AG08395 (cell line): ENCODE measurements around the gene TBC1D10B.
"Not testable (repeated sequence)": the region's sequence is repeated elsewhere in the genome, so short reads cannot be mapped to it uniquely, and the experiment has no call there.

Experiments
- DNase-seq: peaks from one replicate; pipeline ENCODE4 v3.0.0; 2012; ENCODE audit warnings: mixed read lengths, low spot score

Gene TBC1D10B

DNA sequence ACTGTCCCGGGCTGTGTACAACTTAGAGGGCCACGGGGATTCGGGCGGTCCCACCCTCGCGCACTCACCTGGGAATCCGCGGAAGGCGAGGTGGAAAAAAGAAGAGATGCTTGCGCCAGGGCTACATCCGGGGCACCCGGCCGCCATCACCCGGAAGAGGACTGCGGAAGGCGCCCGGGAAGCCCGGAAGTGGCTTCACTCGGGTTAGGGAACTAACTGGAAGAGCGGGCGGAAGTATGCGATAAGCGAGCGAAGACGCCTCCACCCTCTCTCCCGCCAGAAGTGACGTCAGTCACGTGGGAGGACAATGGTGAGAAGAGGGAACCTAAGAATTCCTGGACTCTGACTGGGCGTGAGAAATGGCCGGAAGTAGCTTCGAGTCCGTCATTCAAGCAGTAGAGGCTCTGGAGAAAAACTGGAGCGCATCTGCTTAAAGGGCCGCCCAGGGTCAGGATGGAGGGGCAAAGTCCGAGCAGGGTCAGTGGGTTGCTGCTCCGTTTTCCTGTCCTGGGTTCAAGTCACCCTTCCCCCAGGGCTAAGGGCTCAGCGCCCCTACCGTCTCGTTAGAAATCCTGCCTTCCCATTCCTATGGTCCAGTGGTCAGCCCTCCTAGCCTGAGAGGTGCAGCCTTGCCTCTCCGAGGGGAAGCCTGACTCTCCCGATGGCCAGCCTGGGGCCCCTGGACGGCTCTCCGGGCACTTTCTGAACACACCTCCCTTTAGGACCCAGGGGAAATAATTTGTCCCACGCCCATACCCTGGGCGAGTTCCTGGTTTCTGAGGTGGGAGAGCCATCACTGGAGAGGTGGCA lies 14.9 kb downstream of the TBC1D10B start, which contains the start of gene CD2BP2:
TSS of gene CD2BP2 (minus strand) at position 165 of the 810 bp plus-strand sequence. CDS start 627 bp downstream, outside the sequence.
- peak; percentile 96 for DNase-seq

DNA sequence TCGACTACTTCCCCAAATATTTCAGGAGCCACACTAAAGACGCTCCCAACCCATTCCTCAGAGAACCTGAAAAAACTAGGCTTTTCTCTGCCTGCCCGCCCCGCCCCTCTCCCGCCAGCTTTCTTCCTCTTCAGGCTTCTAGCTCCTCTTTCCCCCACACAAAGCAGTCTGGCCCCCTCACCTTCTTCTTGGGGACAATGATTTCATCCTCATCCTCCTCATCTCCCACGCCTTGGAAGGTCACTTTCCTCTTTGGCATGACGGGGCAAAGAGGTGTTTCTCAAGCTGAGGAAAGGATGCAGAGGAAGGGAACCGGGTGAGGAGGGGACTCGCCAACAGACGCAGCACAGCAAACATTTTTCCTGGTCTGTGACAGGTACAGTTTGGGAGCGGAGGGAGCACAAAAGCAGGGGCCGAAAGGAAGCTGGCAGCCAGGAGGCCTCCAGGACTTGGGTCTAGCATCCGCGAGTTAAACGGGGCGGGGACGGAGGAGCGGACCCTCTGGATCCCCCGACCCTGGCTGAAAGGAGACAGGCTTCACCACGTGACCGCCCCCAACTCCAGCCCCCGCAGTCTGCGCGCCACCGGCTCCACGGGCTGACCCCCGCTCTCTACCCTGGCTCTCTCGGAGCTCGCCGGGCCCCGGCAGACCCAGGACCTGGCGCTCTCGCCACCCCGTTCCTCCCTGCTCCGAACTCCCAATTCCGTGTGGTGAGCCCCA lies 15.7 kb downstream of the TBC1D10B start:
- no peak for DNase-seq

DNA sequence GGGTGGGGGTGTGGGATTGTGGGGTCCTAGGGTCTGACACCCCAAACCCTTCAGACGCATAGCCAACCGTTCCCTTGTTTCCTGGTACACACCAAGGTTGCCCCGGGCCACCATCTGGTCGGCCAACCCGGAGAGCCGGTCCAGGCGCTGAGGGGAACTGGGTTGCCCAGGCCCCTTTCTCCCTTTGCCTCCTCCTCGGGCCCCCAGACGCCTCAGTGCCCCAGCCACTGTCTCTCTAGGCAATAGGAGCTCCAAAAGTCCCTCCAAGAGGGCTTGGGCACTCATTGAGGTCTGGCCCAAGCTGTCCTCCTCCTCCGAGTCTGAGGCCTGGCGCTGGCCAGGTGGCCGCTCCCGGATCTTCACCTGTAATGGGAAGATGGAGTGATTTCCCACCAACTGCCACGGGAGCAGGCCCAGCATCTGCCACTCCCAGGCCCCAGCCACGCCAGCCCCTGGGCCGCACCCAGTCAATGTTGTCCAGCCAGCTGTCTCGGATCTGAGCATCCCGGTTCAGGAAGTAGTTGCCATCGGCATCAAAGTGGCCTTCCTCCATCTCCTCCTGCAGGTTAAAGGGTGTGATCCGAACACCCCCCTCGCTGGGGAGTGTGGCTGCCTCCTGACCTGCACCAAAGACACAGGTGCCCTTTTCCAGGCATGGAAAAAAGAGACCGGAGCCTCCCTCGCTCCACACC lies 16.7 kb downstream of the TBC1D10B start:
- no peak for DNase-seq

DNA sequence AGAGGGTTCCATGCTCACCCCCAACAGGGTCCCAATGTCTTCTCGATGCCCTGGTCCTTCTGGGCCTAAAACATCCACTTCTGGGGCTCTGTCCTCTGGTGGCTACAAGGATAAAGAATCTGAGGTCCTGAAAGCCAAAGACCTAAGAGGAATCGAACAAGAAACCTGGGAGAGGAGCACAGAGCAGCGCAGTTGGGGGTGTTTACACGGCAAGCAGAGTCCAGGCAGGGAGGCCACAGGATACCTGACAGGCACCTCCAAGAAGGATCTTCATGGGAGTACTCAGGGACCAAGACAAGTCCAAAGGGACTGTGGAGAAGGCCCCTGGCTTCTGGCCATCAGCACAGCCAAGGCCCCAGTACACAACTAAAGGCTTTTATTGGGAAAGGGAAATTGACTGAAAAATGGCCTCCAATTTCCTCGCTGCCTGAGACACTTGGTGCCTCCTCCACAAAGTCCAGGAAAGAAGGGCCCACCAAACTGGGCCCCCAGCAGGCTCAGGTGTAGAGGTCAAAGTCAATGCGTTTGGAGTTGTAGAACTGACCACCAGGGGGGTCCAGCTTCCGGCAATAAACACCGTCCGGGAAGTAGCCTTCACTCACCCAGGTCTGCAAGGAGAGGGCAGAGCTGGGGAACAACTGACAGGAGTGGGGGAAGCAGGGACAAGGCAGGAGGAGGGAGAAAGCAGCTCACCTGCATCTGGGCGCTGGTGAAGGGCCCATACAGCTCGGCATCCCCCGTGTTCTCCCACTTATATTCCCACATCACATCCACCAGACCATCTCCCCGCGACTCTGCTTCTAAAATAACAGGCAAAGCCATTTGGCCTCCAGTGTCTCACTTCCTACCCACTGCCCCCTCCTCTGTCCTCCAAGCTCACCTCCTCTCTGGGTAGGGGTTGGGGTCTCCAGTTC lies 17.5 kb downstream of the TBC1D10B start:
- DNase-seq, result no peak

DNA sequence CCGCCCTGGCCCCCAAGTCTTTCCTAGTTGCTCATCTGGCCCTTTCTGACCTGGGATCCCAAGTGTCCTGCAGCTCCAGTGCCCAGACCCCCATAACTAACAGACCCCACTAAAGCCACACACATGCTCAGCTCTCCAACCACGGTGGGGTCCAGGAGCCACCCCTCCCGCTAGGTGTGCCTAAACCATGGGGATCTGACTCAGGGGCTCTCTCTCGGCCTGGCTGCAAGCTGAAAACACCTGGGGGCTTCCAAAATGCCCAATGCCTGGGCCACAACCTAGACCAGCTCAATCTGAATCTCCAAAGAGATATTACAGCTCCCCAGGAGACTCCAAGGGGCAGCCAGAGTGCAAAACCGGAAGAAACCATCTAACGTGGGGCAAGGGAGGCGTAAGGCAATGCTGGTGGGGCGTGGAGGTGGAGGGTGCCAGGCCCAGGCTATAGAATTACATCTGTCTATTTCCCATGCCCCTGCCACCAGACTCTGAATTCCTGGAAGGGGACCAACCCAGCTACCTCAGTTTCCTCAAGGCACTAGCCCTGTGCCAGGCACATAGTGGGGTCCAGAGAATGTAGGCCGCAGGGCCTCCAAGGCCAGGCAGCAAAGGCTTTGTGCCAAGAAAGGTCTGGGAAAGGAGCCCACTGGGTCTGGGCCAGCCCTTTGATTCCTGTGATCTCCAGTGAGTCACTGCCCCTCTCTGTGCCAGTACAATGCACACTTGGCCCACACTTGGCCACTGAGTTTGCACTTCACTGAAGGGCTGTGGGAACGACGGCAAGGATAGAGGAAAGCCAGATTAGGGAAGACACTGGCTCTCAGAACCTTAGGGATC lies 18.5 kb downstream of the TBC1D10B start:
- peak; percentile 93 for DNase-seq

DNA sequence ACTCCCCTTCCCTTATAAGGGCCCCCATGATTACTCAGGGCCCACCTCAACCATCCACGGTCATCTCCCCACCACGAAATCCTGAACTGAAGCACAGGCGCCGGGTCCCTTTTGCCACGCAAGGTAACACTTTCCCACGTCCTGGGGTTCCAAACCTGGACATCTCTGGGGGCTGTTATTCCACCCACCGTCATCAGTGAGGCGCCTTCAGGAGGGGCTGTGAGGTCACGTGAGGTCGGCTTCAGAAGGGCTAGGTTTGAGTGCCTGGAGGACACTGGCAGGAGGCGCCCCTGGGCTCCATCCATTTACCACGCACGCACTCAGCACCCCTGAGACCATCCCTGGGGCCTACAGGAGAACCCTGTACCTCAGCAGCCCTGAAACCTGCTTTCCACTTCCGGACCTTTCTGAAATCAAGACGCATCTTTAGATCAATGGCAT lies 19.3 kb downstream of the TBC1D10B start:
- DNase-seq, result no peak

DNA sequence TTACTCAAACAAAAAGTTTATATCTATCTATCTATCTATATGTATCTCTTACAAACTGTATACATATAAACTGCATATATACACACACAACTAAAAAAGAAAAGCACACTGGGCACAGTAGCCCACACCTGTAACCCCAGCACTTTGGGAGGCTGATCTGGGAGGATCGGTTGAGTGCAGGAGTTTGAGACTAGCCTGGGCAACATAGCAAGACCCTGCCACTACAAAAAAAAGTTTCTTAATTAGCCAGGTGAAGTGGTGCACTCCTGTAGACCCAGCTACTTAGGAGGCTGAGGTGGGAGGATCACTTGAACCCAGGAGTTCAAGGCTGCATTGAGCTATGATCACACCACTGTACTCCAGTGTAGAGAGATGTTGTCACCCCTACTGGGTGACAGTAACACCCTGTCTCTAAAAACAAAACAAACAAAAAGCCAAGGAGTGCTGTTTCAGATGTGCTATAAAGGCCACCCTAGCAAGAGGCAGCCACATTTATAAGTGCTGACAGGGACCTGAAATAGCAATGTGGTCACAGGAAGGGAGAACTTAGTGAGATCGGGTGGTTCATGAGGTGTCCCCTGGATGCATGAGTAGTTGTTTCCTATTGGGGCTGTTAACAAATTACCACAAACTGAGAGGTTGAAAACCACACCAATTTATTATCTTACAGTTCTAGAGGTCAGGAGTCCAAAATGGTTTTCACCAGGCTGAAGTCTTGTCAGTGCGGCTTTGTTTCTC lies 20.0 kb downstream of the TBC1D10B start:
- no peak for DNase-seq

DNA sequence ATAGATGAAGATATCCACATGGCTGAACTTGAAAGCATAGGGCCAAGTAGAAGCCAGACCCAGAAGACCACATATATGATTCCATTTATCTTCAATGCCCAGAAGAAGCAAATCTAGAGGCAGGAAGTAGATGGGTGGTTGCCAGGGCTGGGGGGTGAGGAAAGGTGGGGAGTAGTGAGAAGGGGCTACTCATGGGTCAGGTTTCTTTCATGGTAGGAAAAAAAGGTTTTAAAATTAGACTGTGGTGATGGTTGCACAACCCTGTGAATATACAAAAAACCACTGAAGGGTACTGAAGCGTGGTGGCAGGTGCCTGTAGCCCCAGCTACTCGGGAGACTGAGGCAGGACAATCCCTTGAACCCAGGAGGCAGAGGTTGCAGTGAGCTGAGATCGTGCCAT lies 20.6 kb downstream of the TBC1D10B start:
- DNase-seq, result no peak

DNA sequence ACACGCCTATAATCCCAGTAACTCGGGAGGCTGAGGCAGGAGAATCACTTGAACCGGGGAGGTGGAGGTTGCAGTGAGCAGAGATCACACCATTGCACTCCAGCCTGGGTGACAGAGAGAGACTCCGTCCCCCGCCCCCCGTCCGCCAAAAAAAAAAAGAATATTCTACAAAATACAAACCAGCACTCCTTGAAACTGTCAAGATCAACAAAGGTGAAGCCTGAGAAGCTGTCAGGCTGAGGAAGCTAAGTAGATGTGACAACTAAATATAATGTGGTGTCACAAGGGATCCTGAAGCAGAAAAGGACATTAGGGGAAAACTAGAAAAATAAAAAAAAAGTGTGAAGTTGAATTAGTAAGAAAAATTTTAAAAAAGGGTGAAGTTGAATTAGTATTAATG lies 21.4 kb downstream of the TBC1D10B start:
- no peak for DNase-seq

DNA sequence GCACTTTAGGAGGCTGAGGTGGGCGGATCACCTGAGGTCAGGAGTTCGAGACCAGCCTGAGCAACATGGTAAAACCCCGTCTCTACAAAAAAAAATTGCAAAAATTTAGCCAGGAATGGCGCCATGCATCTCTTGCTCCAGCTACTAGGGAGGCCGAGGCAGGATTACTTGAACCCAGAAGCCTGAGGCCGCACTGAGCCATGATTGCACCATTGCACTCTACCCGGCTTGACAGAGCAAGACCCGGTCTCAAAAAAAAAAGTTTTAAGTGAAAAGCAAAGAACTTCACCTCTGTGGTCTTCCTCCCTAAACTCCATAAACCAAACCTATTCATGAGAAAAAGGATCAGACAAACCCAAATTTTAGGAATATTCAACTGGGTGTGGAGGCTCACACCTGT lies 22.2 kb downstream of the TBC1D10B start:
- DNase-seq, result no peak

DNA sequence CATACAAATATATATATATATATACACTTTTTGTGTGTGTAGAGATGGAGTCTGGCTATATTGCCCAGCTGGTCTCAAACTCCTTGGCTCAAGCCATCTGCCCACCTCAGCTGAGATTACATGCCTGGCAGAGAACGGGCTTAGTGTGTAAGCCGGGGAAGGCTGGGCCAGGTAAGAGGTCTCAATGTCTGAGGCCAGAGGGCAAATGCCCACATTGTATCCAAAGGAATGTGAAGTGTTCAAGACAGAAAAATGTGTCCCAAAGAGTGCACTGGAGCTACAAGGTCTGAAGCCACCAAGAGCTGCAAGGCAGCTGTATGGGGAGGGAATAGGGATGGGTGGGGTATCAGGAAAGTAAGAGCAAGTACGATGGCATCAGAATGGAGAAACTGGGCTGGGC lies 24.0 kb downstream of the TBC1D10B start:
- DNase-seq, result no peak

DNA sequence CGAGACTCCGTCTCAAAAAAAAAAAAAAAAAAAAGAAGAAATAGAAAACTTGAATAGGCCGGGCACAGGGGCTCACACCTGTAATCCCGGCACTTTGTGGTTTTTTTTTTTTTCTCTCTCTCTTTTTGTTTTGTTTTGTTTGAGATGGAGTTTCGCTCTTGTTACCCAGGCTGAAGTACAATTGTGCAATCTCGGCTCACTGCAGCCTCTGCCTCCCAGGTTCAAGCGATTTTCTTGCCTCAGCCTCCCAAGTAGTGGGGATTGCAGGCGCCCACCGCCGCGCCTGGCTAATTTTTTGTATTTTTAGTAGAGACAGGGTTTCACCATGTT lies 26.8 kb downstream of the TBC1D10B start:
- DNase-seq, result not testable (repeated sequence)

DNA sequence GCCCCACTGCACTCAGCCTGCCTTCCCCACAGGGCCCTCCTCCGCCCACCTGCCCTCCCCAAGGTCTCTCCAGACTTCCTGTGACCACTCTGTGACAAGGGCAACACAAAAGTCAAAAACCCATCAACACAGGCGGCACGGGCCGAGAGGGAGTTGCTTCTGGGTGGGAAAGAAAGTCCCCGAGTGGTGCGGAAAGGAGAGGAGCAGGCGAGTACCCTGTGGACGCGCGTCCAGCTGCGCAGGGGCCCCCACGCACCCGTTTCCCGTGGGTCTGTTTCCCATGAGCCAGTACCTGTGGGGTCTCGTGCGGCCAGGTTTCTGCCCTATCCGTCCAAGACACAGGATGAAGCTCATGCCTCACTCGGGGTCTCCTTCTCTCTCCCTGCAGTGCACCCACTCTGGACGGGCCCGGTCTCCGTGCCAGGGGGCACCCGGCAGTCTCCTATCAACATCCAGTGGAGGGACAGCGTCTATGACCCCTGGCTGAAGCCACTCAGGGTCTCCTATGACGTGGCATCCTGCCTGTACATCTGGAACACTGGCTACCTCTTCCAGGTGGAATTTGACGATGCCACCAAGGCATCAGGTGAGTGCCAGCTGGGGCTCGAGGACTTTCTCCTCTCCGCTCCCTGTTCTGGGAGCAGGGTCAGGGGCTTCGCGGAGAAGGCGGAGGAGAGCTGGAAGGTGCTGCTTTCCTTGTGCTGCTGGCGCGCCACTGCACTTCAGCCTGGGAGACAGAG lies 27.4 kb downstream of the TBC1D10B start:
- no peak for DNase-seq

DNA sequence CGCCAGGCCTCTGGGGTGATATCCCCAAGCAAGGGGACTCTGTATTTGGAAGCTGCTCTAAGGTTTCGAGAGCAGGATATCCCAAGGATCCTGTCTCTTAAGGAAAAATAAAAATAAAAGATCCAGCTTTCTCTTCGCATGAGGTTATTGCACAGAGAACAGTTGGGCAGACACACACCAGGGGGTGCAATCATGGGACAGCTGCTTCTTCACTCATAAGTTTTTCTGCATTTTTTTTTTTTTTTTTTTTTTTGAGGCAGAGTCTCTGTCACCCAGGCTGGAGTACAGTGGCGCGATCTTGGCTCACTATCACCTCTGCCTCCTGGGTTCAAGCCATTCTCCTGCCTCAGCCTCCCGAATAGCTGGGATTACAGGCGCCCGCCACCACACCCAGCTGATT lies 28.3 kb downstream of the TBC1D10B start:
- DNase-seq, result not testable (repeated sequence)

DNA sequence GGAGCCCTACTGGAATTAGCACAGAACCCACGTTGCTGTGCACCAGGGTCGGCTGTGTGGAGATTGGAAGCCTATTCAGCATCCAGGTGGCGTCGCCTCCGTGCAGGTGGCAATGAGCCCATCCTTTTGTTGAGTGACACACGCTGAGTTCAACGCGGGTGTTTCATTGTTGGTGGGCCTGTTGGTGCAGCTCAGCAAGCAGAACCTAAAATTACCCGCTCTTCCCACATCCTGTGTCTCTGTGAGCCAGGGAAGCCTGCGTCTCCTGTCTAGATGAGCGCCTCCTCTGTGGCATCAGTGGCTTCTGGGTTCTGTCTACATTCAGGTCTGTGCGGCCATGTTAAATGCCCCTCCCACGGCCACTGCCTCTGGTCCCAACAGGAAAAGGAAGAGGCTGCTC lies 29.7 kb downstream of the TBC1D10B start:
- DNase-seq, result no peak

DNA sequence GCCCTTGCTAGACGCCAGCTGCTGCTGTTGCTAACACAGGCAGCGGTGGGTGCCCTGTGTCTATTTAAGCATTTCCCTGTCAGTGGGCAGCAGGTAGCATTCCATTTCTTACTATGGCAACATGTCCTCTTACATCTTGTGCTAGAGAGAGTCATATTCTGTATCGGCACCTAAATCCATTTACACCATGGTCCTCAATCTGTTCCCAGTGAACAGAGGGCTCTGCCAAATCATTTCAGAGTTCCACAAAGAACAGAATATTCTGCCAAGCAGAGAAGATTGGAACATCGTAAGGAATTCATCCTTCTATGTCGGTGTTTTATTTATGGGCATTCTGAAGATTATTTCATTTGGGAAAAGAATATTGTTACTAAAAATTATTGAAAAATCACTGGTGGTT lies 31.6 kb downstream of the TBC1D10B start:
- DNase-seq, result not testable (repeated sequence)

DNA sequence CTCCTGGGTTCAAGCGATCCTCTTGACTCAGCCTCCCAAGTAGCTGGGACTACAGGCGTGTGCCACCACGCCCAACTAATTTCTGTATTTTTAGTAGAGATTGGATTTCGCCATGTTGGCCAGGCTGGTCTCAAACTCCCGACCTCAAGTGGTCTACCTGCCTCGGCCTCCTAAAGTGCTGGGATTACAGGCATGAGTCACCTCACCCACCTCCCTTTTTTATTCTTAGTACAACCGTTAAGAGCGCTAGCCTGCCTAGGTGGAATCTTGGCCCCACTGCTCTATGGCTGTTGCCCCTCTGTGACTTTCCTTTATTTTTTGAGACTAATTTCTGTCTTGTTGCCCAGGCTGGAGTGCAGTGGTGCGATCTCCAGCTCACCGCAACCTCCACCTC lies 32.3 kb downstream of the TBC1D10B start:
- DNase-seq, result not testable (repeated sequence)

DNA sequence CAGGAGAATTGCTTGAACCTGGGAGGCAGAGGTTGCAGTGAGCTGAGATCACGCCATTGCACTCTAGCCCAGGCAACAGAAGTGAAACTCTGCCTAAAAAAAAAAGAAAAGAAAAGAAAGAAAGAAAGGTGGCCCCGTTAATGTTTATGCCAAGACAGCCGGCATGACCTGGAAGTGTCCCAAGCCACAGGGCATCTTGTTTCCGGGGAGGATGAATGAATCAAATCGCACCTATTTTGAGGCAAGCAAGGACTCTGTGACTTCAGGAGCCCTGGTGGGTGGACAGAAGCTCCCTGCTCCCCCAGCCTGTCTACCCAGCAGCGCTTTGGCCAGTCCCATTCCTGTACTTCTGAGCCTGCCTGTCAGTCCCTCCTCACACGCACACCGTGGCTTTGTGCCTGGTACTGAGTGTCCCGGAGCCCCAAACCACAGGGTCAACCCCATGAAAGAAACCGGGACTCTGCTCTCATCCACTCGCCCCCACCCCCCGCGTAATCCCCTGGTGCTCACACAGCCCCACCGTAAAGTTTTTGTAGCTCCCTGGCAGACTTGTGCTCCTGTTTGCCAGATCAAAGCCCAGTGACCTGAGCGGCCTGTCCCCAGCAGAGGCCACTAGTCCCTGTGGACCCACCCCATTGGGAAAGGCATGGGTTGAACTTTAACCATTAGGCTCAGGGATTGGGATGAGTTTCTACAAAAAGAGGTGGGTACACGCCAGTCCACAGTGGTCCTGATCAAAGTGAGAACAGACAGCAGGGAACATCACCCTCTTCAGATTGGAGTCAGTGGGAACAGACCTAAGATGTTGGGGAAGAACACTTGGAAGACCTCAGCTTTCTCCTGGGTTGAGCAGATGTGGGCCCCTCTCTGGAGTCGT lies 34.5 kb downstream of the TBC1D10B start:
- DNase-seq, result no peak
